HEK293 (cell line): ENCODE data around the gene RPL36AL.

ENCODE experiments used
- CTCF ChIP-seq: fragments of 450-650 bp; formaldehyde crosslinking; IDR thresholded peaks from 2 replicates; pipeline ENCODE4 v1.5.1; 2016; ENCODE audit warnings: missing biosample characterization, missing genetic modification characterization
- PBX3 ChIP-seq: sonication (generic); formaldehyde crosslinking; IDR thresholded peaks from 2 replicates; pipeline ENCODE4 v1.8.1; 2022; ENCODE audit warnings: mild to moderate bottlenecking, moderate library complexity, missing genetic modification reagents
- PRDM2 ChIP-seq: fragments of 450-650 bp; formaldehyde crosslinking; IDR thresholded peaks from 2 replicates; pipeline ENCODE4 v1.5.1; 2016; ENCODE audit warnings: missing biosample characterization, missing genetic modification characterization, borderline replicate concordance
- REPIN1 ChIP-seq: fragments of 450-650 bp; formaldehyde crosslinking; IDR thresholded peaks from 2 replicates; pipeline ENCODE4 v1.5.1; 2017; ENCODE audit warnings: missing biosample characterization, missing genetic modification characterization, low read depth
- ZBTB26 ChIP-seq: fragments of 450-650 bp; formaldehyde crosslinking; optimal IDR thresholded peaks from 2 replicates; pipeline ENCODE3; 2016; ENCODE audit warnings: missing biosample characterization, mild to moderate bottlenecking, missing genetic modification characterization
- ZNF24 ChIP-seq: fragments of 450-650 bp; formaldehyde crosslinking; IDR thresholded peaks from 2 replicates; pipeline ENCODE4 v1.5.1; 2016; ENCODE audit warnings: missing biosample characterization, missing genetic modification characterization
- ZNF26 ChIP-seq: fragments of 450-650 bp; formaldehyde crosslinking; IDR thresholded peaks from 2 replicates; pipeline ENCODE4 v1.5.1; 2016; ENCODE audit warnings: missing biosample characterization, missing genetic modification characterization
- ZNF280D ChIP-seq: fragments of 450-650 bp; formaldehyde crosslinking; IDR thresholded peaks from 2 replicates; pipeline ENCODE4 v1.5.1; 2016; ENCODE audit warnings: missing biosample characterization, missing genetic modification characterization
- ZNF561 ChIP-seq: fragments of 450-650 bp; IDR thresholded peaks from 2 replicates; pipeline ENCODE4 v1.5.1; 2018; ENCODE audit warnings: missing biosample characterization, missing genetic modification characterization, borderline replicate concordance
- ZSCAN23 ChIP-seq: fragments of 450-650 bp; formaldehyde crosslinking; IDR thresholded peaks from 2 replicates; pipeline ENCODE4 v1.5.1; 2016; ENCODE audit warnings: missing biosample characterization, missing genetic modification characterization

GRCh38 chr14:49598189-49598484 lies 22.3 kb downstream of the RPL36AL start:
- TF ChIP-seq ZBTB26 (tag by site-specific recombination): no peak
- no peak for TF ChIP-seq ZNF24 (tag by site-specific recombination)
- TF ChIP-seq REPIN1 (tag by site-specific recombination): no peak
- no peak for TF ChIP-seq PRDM2 (tag by site-specific recombination)
- no peak for TF ChIP-seq CTCF
- TF ChIP-seq ZNF280D: no peak
- no peak for TF ChIP-seq ZNF561 (tag by site-specific recombination)
- no peak for TF ChIP-seq PBX3 (CRISPR knock-in tag)
- TF ChIP-seq ZSCAN23 (tag by site-specific recombination): no peak
- TF ChIP-seq ZNF26 (tag by site-specific recombination): no peak
